HG03378 (cell line): ENCODE measurements around the gene MYH3.

ENCODE experiments used
- ATAC-seq: cut with Tn5 transposase; IDR thresholded peaks from one replicate; pipeline ENCODE4 v1.9.1; 2021; ENCODE audit warnings: mild to moderate bottlenecking, moderate library complexity; ENCODE audit not compliant: unreplicated experiment

Gene MYH3

DNA sequence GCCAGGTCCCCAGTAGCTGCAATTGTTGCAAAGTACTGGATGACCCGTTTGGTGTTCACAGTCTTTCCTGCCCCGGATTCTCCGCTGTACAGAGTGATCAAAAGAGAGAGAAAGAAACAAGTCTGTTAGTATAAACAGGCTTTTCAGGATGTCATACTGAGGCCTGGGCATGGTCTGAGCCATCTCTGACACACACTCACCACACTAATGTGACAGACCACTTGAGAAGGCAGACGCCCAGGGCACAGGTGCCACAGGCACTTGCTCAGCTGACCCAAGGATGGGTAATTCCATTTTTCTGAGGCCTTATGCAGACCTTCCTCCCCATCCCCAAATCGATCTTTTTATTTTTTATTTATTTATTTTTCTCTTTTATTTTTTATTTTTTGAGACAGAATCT is 7.5 kb downstream of the MYH3 start:
- ATAC-seq: no peak

GRCh38 chr17:10648956-10649355 is 8.2 kb downstream of the MYH3 start:
- ATAC-seq: no peak

GRCh38 chr17:10648381-10648780 is 8.7 kb downstream of the MYH3 start:
- no peak for ATAC-seq

DNA sequence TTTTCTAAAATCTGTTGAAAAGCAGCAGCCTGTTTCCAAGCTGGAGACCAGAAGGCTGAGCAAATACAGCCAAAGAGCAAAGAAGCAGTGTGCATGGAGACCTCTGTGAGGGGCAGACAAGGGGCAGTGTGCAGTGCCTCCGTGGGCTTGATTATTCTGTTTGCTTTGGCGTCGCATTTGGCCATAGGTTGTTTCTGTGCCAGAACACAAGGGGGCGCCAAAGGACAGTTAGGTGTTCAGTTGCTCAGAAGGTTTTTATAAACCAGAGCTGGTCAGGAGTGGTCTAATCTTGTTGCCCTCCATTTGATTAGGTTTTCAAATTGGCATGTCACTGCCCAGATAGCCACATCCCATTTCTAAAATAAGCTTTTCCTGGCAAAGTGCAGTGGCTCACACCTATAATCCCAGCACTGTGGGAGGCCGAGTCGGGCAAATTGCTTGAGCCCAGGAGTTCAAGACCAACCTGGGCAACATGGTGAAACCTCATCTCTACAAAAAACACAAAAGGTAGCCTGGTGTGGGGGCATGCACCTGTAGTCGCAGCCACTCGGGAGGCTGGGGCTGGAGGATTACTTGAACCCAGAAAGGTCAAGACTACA is 10.6 kb downstream of the MYH3 start:
- ATAC-seq: no peak

GRCh38 chr17:10640475-10640874 is 16.6 kb downstream of the MYH3 start:
- ATAC-seq: no peak

GRCh38 chr17:10638151-10638550 is 19.0 kb downstream of the MYH3 start:
- no peak for ATAC-seq

- ATAC-seq: no peak
Observed at GRCh38 chr17:10635290-10635689, 21.8 kb downstream of the MYH3 start.

- ATAC-seq: peak; percentile 96
Observed at GRCh38 chr17:10633738-10634379, 23.2 kb downstream of the MYH3 start.

- ATAC-seq: no peak
Observed at GRCh38 chr17:10631701-10632100, 25.4 kb downstream of the MYH3 start.

GRCh38 chr17:10631048-10631700 is 25.9 kb downstream of the MYH3 start:
- ATAC-seq: no peak

DNA sequence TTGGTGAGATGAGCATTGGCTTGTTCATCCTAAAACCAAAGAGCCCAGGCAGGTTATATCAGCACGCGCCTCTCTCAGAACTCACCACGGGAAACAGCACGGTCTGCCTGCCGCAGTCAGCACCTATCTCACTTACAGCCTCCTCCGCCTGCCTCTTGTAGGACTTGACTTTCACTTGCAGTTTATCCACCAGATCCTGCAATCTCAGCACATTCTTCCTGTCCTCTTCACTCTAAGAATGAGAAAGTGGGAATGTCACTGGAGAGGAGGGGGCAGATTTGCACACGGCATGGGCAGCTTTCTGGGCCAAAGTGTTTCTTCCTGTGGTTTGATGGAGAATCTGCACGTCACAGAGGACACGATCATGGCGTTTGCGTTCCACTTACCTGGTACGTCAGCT is 27.4 kb downstream of the MYH3 start:
- no peak for ATAC-seq

GRCh38 chr17:10628756-10629155 is 28.4 kb downstream of the MYH3 start:
- ATAC-seq: no peak

DNA sequence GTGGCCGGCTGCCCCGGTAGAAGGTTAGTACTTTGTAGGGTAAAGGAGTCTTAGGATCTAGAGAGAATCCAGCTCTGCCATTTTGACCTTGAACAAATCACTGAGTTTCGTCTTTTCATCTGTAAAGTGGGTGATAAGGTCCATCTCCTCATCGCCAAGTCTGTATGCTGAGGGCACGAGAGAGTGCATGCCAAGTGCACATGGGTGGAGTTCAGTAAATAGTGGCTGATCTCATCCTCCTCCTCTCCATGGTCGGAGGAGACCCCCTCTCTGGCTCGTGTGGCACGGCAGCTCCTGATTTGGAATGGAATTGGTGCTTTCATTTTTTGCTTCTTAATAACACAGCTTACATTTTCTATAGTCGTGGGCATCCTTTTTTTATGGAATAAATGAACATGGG is 30.7 kb downstream of the MYH3 start:
- ATAC-seq: no peak

DNA sequence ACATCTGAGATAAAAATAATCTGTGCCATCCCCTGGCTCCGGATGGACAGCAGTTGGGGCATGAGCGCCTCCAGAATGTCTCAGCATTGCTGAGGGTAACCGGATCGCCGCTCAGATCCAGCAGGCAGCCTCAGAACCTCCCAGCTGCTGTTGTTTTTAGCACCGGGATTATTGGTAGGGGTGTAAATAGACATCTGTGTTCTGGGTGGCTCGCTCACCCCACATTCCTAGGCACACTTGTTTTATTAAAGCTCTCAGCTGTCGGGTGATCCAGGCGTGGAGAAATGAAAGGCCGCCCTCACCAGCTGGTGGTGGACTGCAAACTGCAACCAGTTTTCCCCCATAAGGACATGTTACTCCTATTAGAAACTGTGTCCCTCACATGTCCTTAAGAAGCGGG is 32.1 kb downstream of the MYH3 start:
- no peak for ATAC-seq

GRCh38 chr17:10623737-10624338 is 33.3 kb downstream of the MYH3 start:
- no peak for ATAC-seq

DNA sequence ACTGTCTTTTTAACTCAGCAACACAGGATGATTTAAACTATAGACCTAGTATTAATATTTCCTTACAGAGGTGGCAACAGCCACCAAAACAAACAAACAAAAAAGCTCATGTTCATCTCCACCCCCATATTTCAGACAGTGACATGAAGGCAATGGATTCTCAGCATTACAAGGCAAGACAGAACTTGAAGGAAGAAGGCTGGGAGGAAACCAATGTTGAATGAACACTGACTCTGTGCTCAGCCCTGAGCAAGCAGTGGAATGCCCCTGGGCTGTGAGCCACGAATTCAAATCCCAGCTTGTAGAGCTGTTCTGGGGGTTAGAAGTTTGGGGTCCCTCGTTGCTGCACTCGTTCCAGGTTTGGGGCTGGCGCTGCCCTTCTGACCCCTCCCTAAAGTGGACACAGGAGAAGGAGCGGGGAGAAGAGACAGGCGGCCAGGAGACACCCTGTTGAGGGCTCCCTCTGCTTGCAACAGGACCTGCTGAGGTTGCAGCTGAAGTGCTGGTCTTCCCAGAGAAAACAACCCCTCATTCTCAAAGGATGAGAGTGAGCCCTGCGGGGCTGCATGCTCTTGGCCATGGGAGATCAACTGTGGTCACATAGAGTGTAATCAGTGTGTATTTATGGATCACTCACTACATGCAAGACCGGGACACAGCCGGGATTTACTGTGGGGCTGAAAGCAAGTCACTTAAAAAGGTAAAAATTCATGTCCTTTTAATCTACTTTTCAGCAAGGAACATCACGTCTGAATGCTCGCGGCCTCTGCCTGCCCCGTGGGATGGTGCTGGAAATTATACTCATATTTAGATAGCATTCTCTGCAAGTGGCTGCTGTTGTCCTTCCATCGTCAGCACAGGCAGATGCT is 34.3 kb downstream of the MYH3 start:
- no peak for ATAC-seq

GRCh38 chr17:10621397-10621796 is 35.7 kb downstream of the MYH3 start:
- ATAC-seq: no peak

GRCh38 chr17:10620823-10621222 is 36.3 kb downstream of the MYH3 start:
- ATAC-seq: no peak

DNA sequence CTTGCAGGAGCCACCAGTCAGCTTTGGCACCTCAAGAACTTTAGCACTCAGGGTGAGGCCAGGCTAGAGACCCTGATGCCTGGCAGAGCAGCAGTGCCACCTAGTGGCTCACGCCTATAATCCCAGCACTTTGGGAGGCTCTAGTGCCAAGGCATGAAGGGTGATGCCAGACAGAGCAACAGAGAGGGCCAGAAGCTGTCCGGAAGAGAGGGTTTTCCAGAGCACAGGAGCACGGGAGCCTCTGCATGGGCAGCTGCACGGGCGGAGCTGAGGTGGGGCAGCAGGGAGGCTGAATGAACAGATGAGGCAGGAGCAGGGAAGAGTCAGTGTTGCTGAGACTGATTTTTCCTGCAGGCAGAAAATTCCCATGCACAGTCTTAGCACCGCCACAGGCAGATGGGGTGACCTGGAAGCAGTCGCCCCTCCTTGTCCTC is 38.9 kb downstream of the MYH3 start:
- peak; percentile 80 for ATAC-seq

- no peak for ATAC-seq
Observed at GRCh38 chr17:10617120-10617505, 40.0 kb downstream of the MYH3 start.

- peak; percentile 64 for ATAC-seq
Observed at GRCh38 chr17:10616502-10617119, 40.5 kb downstream of the MYH3 start.
